ENCODE data around the gene KDM4F. TPM values are rescaled to one million over a fixed set of nuclear protein-coding genes. Genes with fewer than 3 reads are reported as not detected.
"Not testable (repeated sequence)": the region's sequence is repeated elsewhere in the genome, so short reads cannot be mapped to it uniquely, and the experiment has no call there.

The KDM4F gene
- not detected for total RNA-seq

- H3K9me3 ChIP-seq; H3K4me3 ChIP-seq; H3K27me3 ChIP-seq; H3K4me1 ChIP-seq; DNase-seq (ENCODE audit: low spot score in 2 of 2); intact Hi-C loops (cut with DNase I); H3K27ac ChIP-seq; H3K36me3 ChIP-seq: not testable (repeated sequence)
Measured at GRCh38 chr11:95049122-95049521, at the start of gene KDM4F. Gene KDM4F, plus strand, starts transcription at chr11:95049422.

- no peak for DNase-seq (ENCODE audit: low spot score in 2 of 2)
- Histone ChIP-seq H3K4me3 (no peak overlapping the region), H3K4me1 (no peaks in the 10 kb centered on the region), H3K27ac (no peak overlapping the region), H3K27me3 (no peaks in the 10 kb centered on the region), H3K36me3 (peaks cover 0 to 3% of the 10 kb centered on the region in 2 donors), H3K9me3 (no peaks in the 10 kb centered on the region)
- intact Hi-C loops (cut with DNase I) = no loop called here
- no peak for TF ChIP-seq CTCF (IDR thresholded peaks at IDR 0.05)
Measured at GRCh38 chr11:95003716-95004115, 45.5 kb upstream of the KDM4F start.

DNA sequence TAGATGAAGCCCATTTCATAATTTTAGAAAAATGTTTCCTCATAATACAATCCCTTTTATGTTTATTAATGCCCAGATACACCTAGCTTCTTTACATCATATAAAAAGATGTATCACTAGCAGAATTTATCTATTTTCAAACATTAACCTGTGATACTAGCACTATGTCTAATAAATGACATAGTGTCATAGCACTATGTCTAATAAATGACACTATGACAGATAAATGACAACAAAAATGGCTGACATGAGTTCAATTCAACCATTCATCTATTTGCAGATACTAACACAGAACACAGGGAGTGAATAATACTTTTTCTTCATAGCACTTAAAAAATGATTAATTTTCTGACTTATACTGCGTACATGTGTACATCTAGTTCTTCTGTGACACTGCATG is 43.6 kb upstream of the KDM4F start:
- Histone ChIP-seq H3K27ac (no peak overlapping the region), H3K4me3 (no peak overlapping the region), H3K27me3 (no peaks in the 10 kb centered on the region), H3K4me1 (no peaks in the 10 kb centered on the region), H3K9me3 (no peaks in the 10 kb centered on the region), H3K36me3 (no peaks in the 10 kb centered on the region)
- TF ChIP-seq CTCF (IDR thresholded peaks at IDR 0.05) = no peak
- intact Hi-C loops (cut with DNase I) = no loop called here
- no peak for DNase-seq (ENCODE audit: low spot score in 2 of 2)

- H3K36me3 ChIP-seq = no peaks in the 10 kb centered on the region
- H3K27ac ChIP-seq = no peak overlapping the region
- no peaks in the 10 kb centered on the region for H3K9me3 ChIP-seq
- TF ChIP-seq CTCF (IDR thresholded peaks at IDR 0.05) = no peak
- no peaks in the 10 kb centered on the region for H3K27me3 ChIP-seq
- intact Hi-C loops (cut with DNase I) = no loop called here
- DNase-seq (ENCODE audit: low spot score in 2 of 2) = no peak
- H3K4me1 ChIP-seq = no peaks in the 10 kb centered on the region
- H3K4me3 ChIP-seq = no peak overlapping the region
Measured at GRCh38 chr11:95011376-95011775, 37.8 kb upstream of the KDM4F start.

GRCh38 chr11:95014184-95014821 is 34.9 kb upstream of the KDM4F start:
- intact Hi-C loops (cut with DNase I) = no loop called here
- no peaks in the 10 kb centered on the region for H3K4me1 ChIP-seq
- TF ChIP-seq CTCF (IDR thresholded peaks at IDR 0.05) = no peak

GRCh38 chr11:95016139-95016538 is 33.1 kb upstream of the KDM4F start:
- Histone ChIP-seq H3K27ac (no peak overlapping the region), H3K9me3 (no peaks in the 10 kb centered on the region)

More at GRCh38 chr11:95014184-95014821, 34.9 kb upstream of the KDM4F start:
- no peaks in the 10 kb centered on the region for H3K27me3 ChIP-seq
- H3K4me3 ChIP-seq = no peak overlapping the region
- H3K27ac ChIP-seq = no peak overlapping the region
- H3K9me3 ChIP-seq = no peaks in the 10 kb centered on the region
- DNase-seq (ENCODE audit: low spot score in 2 of 2) = no peak
- no peaks in the 10 kb centered on the region for H3K36me3 ChIP-seq

GRCh38 chr11:95021468-95021867 is 27.8 kb upstream of the KDM4F start:
- H3K9me3 ChIP-seq; H3K27me3 ChIP-seq; H3K36me3 ChIP-seq; H3K27ac ChIP-seq; DNase-seq (ENCODE audit: low spot score in 2 of 2); H3K4me3 ChIP-seq; intact Hi-C loops (cut with DNase I); H3K4me1 ChIP-seq: not testable (repeated sequence)

More at GRCh38 chr11:95016139-95016538, 33.1 kb upstream of the KDM4F start:
- Histone ChIP-seq H3K4me3 (no peak overlapping the region), H3K36me3 (no peaks in the 10 kb centered on the region), H3K27me3 (no peaks in the 10 kb centered on the region), H3K4me1 (no peaks in the 10 kb centered on the region)
- DNase-seq (ENCODE audit: low spot score in 2 of 2) = no peak
- intact Hi-C loops (cut with DNase I) = no loop called here
- TF ChIP-seq CTCF (IDR thresholded peaks at IDR 0.05) = no peak

Measured in ascending aorta (tissue), 2 donors.